GM23248 (cell line): ENCODE data around the gene EML4. TPM values are rescaled to one million over a fixed set of nuclear protein-coding genes. Genes with fewer than 3 reads are reported as not detected.
"Not testable (repeated sequence)": the region's sequence is repeated elsewhere in the genome, so short reads cannot be mapped to it uniquely, and the experiment has no call there.

ENCODE experiments used
- DNase-seq: peaks from one replicate; pipeline ENCODE4 v3.0.0-alpha.2; 2015
- H2AFZ ChIP-seq: fragments of 200-600 bp; sonication (generic); 2 replicates; pipeline ENCODE4 v1.6.1; 2016; ENCODE audit warnings: antibody characterized with exemption
- H3F3A ChIP-seq: fragments of 200-600 bp; sonication (generic); 2 replicates; pipeline ENCODE4 v1.6.1; 2016; ENCODE audit warnings: mild to moderate bottlenecking, antibody characterized with exemption, mixed run types; ENCODE audit not compliant: insufficient read depth
- H3K27ac ChIP-seq: fragments of 200-600 bp; sonication (generic); 2 replicates; pipeline ENCODE4 v1.5.1; 2016; ENCODE audit warnings: mild to moderate bottlenecking
- H3K27me3 ChIP-seq: fragments of 200-600 bp; sonication (generic); replicated peaks from 2 replicates; pipeline ENCODE4 v1.6.1; 2016; ENCODE audit warnings: mild to moderate bottlenecking; ENCODE audit not compliant: insufficient read depth
- H3K36me3 ChIP-seq: fragments of 200-600 bp; sonication (generic); 2 replicates; pipeline ENCODE4 v1.6.1; 2016; ENCODE audit warnings: low read depth, mild to moderate bottlenecking
- H3K4me1 ChIP-seq: fragments of 200-600 bp; sonication (generic); 2 replicates; pipeline ENCODE4 v1.6.1; 2016; ENCODE audit warnings: mild to moderate bottlenecking; ENCODE audit not compliant: insufficient read depth
- H3K4me2 ChIP-seq: fragments of 200-600 bp; sonication (generic); one replicate; pipeline ENCODE4 v1.6.1; 2016; ENCODE audit warnings: mild to moderate bottlenecking; ENCODE audit not compliant: unreplicated experiment
- H3K4me3 ChIP-seq: fragments of 200-600 bp; sonication (generic); 2 replicates; pipeline ENCODE4 v1.5.1; 2016; ENCODE audit warnings: mild to moderate bottlenecking
- H3K79me2 ChIP-seq: fragments of 200-600 bp; sonication (generic); 2 replicates; pipeline ENCODE4 v1.6.1; 2016; ENCODE audit warnings: mild to moderate bottlenecking; ENCODE audit not compliant: insufficient read depth
- H3K9ac ChIP-seq: fragments of 200-600 bp; sonication (generic); 2 replicates; pipeline ENCODE4 v1.6.1; 2016; ENCODE audit warnings: mild to moderate bottlenecking
- H3K9me2 ChIP-seq: fragments of 200-600 bp; sonication (generic); 2 replicates; pipeline ENCODE4 v1.6.1; 2016; ENCODE audit warnings: mixed run types, mild to moderate bottlenecking, moderate library complexity; ENCODE audit not compliant: insufficient read depth
- H3K9me3 ChIP-seq: fragments of 200-600 bp; sonication (generic); one replicate; pipeline ENCODE4 v1.6.1; 2017; ENCODE audit warnings: low read depth
- H4K20me1 ChIP-seq: fragments of 200-600 bp; sonication (generic); 2 replicates; pipeline ENCODE4 v1.6.0; 2016; ENCODE audit not compliant: insufficient read depth
- EZH2 ChIP-seq: fragments of 200-600 bp; sonication (generic); IDR thresholded peaks from 2 replicates; pipeline ENCODE4 v1.6.1; 2018; ENCODE audit warnings: antibody characterized with exemption, mild to moderate bottlenecking; ENCODE audit not compliant: insufficient read depth, poor library complexity, severe bottlenecking
- EZH2phosphoT487 ChIP-seq: fragments of 200-600 bp; sonication (generic); IDR thresholded peaks from 2 replicates; pipeline ENCODE4 v1.6.1; 2018; ENCODE audit warnings: antibody characterized with exemption, moderate library complexity, mild to moderate bottlenecking, low read depth; ENCODE audit not compliant: insufficient read depth
- WGBS, 2 experiments: methylation state at CpG; one replicate each; pipeline ENCODE4 v1.1.6; 2015 to 2017; ENCODE audit warnings: low lambda C conversion rate in 2 of 2, low coverage in 1 of 2; ENCODE audit errors: missing lambda C conversion rate in 2 of 2; 5-methylcytosine and 5-hydroxymethylcytosine counted together
- in situ Hi-C: fragments of 300-500 bp; cut with MboI; formaldehyde crosslinking; loops from 2 replicates; pipeline ENCODE4 v1.15.0; 2020
- polyA plus RNA-seq: library from polyadenylated mRNA; unstranded; fragments of >200 nt; fragmentation: Nextera tagmentation; extraction: Ambion mirVana; gene quantifications from 2 replicates; pipeline ENCODE4 v1.2.1, GENCODE V29; 2016
- total RNA-seq: library from RNA; depleted of rRNA; stranded (reverse); fragments of >200 nt; shearing (Covaris generic); gene quantifications from 2 replicates; pipeline ENCODE4 v1.2.3, GENCODE V29; 2014

Gene EML4
- total and polyA plus RNA-seq, 2 experiments from 2014 or later = 19.3 to 21.7 TPM

DNA sequence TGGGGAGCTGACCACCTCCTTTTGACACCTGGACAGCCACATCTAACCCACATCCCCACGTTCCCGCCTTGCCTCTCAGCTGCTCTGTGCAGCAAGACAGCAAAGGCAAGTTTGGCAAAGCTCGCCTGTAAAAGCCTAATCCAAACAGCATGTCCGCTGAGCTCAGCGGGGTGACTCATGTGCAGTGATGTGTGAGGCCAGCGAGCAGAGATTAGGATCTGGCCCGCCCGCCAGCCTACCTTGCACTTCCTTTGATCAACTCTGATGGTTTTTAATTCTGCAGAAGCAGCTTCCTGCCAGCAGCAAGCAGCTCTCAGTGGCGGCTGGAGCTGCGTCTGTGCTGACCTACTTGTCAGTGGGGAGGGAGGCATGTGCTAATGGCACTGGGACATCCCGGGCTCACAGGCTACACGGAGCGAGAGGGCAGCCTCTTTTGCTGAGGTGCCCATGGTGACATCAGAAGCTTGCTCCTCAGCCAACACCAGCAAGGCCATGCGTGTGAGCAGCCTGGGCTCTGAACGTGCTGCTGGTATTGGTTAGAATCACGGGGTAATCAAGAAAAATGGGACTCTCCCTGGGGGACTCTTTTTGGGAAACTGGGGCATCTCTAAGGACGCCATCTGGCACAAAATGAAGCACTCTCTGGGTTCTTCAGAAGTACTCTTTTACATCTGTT, 36.0 kb upstream of the EML4 start:
- in situ Hi-C loops = no loop called here
- Histone ChIP-seq H3K27ac (peak overlapping the region; percentile 91), H3F3A (peaks cover 44% of the 10 kb centered on the region), H3K4me1 (peaks cover 38% of the 10 kb centered on the region), H3K9ac (peak overlapping the region; percentile 58), H3K9me3 (no peaks in the 10 kb centered on the region), H3K79me2 (no peaks in the 10 kb centered on the region), H3K9me2 (no peaks in the 10 kb centered on the region), H4K20me1 (no peaks in the 10 kb centered on the region), H3K36me3 (no peaks in the 10 kb centered on the region), H3K4me3 (peak overlapping the region; percentile 64), H3K4me2 (peak overlapping the region; percentile 75), H2AFZ (peak overlapping the region; percentile 36), H3K27me3 (no peaks in the 10 kb centered on the region)
- peak; percentile 99 for DNase-seq
- TF ChIP-seq EZH2phosphoT487 = no peak
- no peak for TF ChIP-seq EZH2
- 0 to 1% methylated on average over 17 of the region's 17 CpGs for WGBS, 2 experiments

DNA sequence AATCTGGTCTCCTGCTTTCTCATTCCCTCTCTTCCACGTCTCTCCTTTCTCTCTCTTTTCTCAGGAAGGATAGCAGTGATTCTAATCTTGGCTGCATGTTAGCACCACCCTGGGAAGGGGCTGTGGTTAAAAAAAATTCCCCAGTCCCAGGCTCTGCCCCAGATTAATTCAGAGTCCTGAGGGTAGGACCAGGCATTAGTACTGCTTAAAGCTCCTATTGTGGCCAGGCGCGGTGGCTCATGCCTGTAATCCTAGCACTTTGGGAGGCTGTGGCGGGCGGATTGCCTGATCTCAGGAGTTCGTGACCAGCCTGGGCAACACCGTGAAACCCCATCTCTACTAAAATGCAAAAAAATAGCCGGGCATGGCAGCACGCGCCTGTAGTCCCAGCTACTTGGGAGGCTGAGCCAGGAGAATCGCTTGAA, 35.4 kb upstream of the EML4 start:
- in situ Hi-C loops = no loop called here
- H3K4me3 ChIP-seq = peak overlapping the region; percentile 64
- peak overlapping the region; percentile 91 for H3K27ac ChIP-seq
- peak overlapping the region; percentile 36 for H2AFZ ChIP-seq
- H3K27me3 ChIP-seq = no peaks in the 10 kb centered on the region
- H4K20me1 ChIP-seq = no peaks in the 10 kb centered on the region
- no peaks in the 10 kb centered on the region for H3K36me3 ChIP-seq
- peak overlapping the region; percentile 58 for H3K9ac ChIP-seq
- peaks cover 38% of the 10 kb centered on the region for H3K4me1 ChIP-seq
- H3K9me3 ChIP-seq = no peaks in the 10 kb centered on the region
- DNase-seq = no peak
- no peaks in the 10 kb centered on the region for H3K79me2 ChIP-seq
- WGBS, 2 experiments = 86 to 88% methylated on average over 11 of the region's 11 CpGs
- H3K4me2 ChIP-seq = peak overlapping the region; percentile 75
- TF ChIP-seq EZH2 = no peak
- TF ChIP-seq EZH2phosphoT487 = no peak
- H3K9me2 ChIP-seq = no peaks in the 10 kb centered on the region
- peaks cover 44% of the 10 kb centered on the region for H3F3A ChIP-seq

DNA sequence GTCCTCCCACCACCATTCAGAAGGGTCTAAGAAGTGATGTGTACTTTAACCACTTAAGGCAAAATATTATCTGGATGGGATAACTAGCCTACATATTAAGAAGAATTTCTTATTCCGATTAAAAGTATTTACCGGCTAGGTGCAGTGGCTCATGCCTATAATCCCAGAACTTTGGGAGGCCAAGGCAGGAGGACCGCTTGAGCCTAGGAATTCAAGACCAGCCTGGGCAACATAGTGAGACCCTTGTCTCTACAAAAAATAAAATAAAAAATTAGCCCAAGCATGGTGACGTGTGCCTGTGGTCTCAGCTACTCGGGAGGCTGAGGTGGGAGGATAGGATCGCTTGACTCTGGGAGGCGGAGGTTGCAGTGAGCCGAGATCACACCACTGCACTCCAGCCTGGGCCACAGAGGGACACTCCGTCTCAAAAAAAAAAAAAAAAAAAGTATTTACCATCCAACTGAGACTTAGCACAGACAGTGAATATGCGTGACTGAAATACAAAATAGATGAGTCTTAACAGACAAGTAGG, 34.7 kb upstream of the EML4 start:
- H3K9ac ChIP-seq, DNase-seq, H3K27me3 ChIP-seq, H3K4me3 ChIP-seq, H3K36me3 ChIP-seq, H3K27ac ChIP-seq, H3K79me2 ChIP-seq, H3K9me2 ChIP-seq, H2AFZ ChIP-seq, H3K9me3 ChIP-seq, H3K4me2 ChIP-seq, in situ Hi-C loops, H4K20me1 ChIP-seq: not testable (repeated sequence)
- H3F3A ChIP-seq = peaks cover 43% of the 10 kb centered on the region
- H3K4me1 ChIP-seq = peaks cover 36% of the 10 kb centered on the region
- WGBS, 2 experiments = 78 to 82% methylated on average over 10 of the region's 10 CpGs

DNA sequence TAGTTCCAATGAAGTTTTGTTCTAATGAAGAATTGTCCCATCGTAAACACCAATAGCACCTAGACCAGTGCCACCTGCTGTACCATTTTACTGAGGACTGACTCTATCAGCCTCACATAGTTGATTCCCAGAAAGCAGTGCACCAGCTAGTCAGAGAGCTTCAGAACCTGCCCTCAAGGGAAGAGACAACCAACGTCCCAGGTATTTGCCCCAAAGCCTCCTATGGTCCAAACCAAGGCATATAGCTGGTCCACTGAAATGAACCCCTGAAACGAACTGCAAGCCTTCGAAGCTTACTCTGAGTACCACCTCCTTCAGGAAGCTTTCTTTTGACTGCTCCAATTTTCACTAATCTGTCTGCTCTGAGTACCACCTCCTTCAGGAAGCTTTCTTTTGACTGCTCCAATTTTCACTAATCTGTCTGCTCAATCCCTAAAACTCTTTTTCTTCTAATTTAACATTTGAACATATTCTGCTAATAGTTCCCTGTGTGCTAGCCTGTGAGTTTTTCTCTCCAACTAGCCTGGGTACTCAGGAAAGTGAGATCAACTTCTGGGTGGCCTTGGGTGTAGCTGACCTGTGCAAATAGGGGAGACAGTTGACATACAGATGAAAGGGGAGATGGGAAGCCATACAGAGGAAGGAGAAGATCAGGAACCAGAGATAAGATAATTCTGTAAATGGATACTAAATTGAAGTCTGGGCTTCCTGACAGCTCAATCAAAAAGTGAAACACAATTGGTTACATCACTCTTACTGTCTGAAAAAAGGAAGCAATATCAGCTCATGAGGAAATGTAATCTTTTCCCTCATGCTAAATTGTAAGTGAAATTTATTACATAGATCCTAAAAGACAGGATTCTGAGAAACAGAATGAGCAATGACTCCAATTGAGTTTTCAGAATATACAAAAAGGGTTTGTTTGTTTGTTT, 33.5 kb upstream of the EML4 start:
- no peak for DNase-seq
- WGBS, 2 experiments = 96 to 97% methylated on average over 4 of the region's 4 CpGs
- no peak for TF ChIP-seq EZH2
- TF ChIP-seq EZH2phosphoT487 = no peak
- Histone ChIP-seq H3K9ac (no peak overlapping the region), H3K27ac (no peak overlapping the region), H3K4me1 (peaks cover 34% of the 10 kb centered on the region), H4K20me1 (no peaks in the 10 kb centered on the region), H3K4me2 (no peak overlapping the region), H3K9me3 (no peaks in the 10 kb centered on the region), H3F3A (peaks cover 40% of the 10 kb centered on the region), H3K4me3 (no peak overlapping the region), H2AFZ (no peak overlapping the region), H3K79me2 (no peaks in the 10 kb centered on the region), H3K36me3 (no peaks in the 10 kb centered on the region), H3K27me3 (no peaks in the 10 kb centered on the region), H3K9me2 (no peaks in the 10 kb centered on the region)
- in situ Hi-C loops = no loop called here
